NCI-H1417 (cell line): Measurements from ENCODE around the gene CIPC.

ENCODE experiments used
- DNase-seq, 3 experiments: peaks; one replicate each; lab custom pipeline; 2025; lab: John Stamatoyannopoulos, UW

Gene CIPC

GRCh38 chr14:77102154-77102553 lies 4.1 kb downstream of the CIPC start:
- DNase-seq: no peak

DNA sequence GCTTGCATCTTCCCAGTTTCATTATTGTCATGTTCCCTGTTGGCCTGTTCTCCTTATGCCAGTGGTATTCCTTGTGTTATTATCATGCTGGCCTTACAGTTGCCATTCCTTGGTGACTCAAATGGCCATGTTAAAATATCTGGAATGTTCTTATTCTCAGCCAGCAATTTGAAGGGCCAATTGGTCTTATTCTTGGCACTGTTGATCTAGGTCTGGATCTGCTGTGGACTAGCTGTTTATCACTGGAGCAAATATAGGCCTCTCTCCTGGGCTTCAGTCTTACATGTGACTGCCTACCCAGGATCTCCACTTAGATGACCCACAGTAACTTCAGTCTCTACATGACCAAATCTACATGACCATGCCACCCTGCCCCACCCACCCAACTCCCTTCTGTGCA lies 5.4 kb downstream of the CIPC start:
- no peak for DNase-seq

DNA sequence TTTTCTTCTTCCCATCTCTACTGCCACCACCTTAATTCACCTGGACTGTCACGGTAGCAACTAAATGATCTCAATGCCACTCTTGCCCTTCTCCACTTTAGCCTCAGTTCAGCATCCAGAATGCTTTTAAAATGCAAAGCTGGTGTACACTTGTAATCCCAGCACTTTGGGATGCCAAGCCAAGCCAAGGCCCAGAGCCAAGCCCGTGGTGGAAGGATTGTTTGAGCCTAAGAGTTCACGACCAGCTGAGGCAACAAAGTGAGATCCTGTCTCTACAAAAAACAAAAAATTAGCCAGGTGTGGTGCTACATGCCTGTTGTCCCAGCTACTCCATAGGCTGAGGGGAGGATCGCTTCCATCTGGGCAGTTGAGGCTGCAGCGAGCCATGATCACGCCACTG lies 5.9 kb downstream of the CIPC start:
- no peak for DNase-seq

DNA sequence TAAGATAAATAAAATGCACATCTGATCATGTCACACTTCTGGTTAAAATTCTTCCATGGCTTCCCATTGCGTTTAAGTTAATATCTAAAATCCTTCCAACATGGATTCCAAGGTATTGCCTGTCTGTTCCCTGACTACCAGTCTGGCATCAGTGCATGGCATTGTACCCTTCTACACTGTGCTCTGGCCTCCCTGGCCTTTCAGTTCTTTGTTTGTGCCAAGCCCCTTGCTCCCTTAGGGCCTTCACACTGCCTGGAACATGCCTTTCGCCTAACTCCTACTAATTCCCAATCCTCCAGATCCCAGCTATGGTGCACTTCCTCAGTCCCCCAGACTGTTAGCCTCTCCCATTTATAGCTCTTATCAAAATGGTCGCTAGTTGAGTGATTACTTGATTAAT lies 6.3 kb downstream of the CIPC start:
- no peak for DNase-seq

DNA sequence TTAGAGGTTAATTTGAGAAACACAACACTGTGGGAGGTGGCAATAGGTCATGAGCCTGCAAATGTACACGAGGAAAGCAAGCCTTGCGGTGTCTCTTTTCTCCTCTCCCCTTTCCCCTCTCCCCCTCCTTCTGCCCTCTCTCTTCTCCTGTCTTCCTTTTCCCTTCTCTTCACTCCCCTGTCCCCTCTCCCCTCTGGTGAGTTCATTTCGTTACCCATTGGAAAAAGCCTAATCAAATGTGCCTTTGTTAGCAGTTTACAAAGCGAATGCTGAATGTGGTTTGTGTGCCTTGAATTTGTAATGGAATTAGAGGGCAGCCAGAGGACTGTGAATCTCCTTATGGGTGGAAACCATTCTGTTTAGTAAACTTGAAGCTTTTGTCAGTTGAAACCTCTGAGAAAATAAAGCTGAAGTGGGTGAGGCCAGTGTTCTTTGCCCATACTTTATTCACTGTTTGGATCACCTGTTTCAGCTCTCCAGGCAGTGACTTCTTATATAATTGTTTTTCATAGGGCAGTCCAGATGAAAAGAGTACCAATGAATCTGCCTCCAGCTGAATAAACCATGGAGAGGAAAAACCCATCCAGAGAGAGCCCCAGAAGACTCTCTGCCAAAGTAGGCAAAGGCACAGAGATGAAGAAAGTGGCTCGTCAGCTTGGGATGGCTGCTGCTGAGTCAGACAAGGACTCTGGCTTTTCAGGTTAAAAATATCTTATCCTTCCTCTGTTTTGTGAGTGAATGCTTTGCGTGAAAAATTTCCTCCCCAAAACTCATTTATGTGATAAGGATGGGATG lies 7.3 kb downstream of the CIPC start:
- no peak for DNase-seq

DNA sequence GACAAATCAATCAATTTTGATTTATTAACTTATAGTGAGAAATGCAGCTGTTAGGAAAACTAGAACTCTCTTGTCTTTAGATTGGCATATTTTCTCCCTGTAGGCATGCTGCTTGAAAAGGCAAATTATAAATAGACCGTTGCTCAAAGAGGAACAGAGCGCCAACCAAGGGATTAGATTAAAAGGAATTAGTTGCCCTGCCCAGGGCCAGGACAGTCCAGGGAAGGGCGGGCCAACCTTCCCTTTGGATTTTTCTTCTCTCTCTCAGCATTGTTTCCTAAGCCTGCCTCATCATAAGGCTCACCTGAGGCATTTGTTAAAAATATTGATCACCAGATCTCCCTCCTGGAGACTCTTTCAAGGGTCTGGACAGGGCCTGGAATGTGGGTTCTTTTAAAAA lies 8.6 kb downstream of the CIPC start:
- no peak for DNase-seq

GRCh38 chr14:77107228-77107627 lies 9.2 kb downstream of the CIPC start:
- DNase-seq: no peak

DNA sequence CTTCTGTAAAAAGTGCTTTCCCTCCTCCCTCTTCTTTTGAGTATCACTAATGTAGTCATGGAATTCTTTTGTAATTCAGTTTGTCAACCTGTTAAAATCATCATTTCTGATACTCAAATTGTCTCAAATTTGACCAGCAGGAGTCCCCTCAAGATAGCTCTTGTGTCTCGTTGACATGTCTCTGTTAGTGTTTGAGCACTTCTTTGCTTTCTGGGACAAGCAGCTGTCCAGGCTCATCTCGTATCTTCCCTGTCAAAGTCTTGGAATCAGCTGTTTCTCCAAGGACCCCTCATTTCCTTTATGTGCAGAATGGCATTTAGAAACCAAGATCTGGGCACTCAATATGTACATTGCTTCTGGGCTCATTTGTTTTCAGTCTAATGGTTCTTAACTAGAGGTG lies 10.7 kb downstream of the CIPC start:
- peak in 1 of 3 experiments; percentile 16 for DNase-seq

DNA sequence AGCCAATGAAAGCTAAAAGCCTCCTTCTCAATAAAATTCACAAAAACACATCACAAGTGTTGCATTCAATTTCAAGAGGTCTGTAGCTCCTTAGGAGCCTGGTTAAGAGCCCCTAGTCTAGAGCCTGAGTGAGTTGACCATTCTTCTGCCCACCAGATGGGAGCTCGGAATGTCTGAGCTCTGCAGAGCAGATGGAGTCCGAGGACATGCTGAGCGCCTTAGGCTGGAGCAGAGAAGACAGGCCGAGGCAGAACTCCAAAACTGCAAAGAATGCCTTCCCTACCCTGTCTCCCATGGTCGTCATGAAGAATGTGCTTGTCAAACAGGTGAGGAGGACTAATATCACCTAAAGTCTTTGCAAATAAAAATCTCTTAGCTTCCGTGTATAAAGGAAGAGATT lies 11.6 kb downstream of the CIPC start:
- DNase-seq: peak in 1 of 3 experiments; percentile 15

GRCh38 chr14:77110286-77110685 lies 12.2 kb downstream of the CIPC start:
- DNase-seq: no peak

DNA sequence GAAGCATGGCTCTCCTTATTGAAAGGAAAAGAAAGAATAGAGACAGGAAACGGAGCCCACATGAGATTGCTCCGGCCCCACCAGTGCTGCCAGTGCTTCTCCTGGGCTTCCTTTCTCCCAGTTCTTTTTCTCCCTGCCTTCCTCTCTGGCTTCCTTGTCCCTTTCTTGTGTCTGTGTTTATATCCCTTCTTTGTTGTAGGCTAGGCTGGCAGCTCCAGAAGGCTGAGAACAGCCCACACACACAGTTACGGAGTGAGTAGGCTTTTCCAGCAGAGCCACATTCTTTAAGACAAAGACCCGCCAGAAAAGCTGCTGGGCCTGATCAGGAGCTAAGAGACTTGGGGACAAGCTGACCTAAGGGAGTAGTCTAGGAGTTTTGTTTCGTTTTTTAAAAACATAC lies 13.0 kb downstream of the CIPC start:
- DNase-seq: no peak

- DNase-seq: peak in 1 of 3 experiments; percentile 32
These were observed 15.6 kb downstream of the CIPC start for GRCh38 chr14:77113644-77114043.

GRCh38 chr14:77114609-77115008 lies 16.6 kb downstream of the CIPC start:
- DNase-seq: no peak

DNA sequence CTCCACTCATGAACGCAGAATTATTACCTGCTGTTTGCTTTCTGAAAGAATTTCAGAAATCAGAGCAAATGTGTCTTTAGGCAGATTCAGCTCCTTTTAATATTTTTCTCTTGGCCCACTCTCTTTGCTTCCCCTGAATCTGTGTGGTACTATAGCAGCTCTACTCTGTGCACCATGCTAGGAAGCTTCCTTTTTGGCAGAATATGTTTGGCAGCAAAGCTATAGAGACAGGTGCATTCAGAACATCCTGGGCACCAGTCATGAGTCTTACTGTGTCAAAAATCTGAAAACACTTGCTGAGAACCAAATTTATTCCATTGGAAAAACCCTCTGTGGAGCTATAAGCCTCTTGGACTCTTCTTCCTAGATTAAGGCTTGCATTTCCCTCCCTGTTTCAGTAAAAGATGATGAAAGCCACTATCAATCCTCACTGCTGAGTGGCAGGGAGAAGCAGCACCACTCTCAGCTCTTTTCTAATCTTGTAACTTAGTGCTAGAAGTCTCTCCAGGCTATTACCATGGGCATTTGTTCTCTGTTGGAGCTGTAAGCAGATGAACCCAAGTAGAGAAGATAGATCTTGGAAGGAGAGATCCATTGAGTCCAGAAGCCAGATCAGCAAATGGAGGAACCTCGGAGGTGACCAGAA lies 18.2 kb downstream of the CIPC start:
- DNase-seq: no peak

DNA sequence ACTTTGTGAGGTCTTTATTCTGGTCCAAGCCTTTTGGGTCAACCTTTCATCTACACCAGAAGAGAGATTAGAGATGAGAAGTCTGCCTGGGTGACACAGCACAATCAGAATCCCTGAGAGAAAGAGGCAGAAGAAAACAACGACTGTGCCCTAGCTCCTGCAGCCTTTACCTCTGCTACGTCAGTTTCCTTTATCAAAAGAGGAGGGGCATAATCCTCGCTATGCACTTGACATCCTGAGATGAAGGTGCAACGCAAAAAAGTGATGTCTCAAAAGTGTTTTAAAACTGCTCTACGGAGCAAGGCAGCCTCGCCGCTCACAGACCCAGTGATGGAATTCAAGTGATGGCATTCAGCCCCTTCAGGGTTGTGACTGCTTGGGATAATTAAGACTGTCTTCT lies 21.8 kb downstream of the CIPC start:
- no peak for DNase-seq

GRCh38 chr14:77120771-77121743 lies 23.0 kb downstream of the CIPC start:
- DNase-seq: peak in 2 of 3 experiments; percentile 45 to 80

GRCh38 chr14:77122526-77123125 lies 24.6 kb downstream of the CIPC start:
- no peak for DNase-seq

GRCh38 chr14:77123381-77124325 lies 25.6 kb downstream of the CIPC start:
- peak; percentile 30 to 74 (median 52) for DNase-seq

- peak; percentile 57 to 89 (median 89) for DNase-seq
These were observed 26.6 kb downstream of the CIPC start for GRCh38 chr14:77124345-77125280.
